ENCODE results near the gene OS9.

GRCh38 chr12:57723630-57723962, 29.7 kb downstream of the OS9 start:
- TF ChIP-seq ZBTB1 (CRISPR knock-in tag; IDR thresholded peaks at IDR 0.05; ENCODE audit: borderline replicate concordance, low read depth) (no peak), ATF3 (IDR thresholded peaks at IDR 0.05) (no peak), ATF3 (CRISPR knock-in tag; conservative IDR thresholded peaks at IDR 0.05) (no peak), CREB1 (IDR thresholded peaks at IDR 0.05) (no peak), CREB1 (CRISPR knock-in tag; IDR thresholded peaks at IDR 0.05) (no peak), EP300 (IDR thresholded peaks at IDR 0.05; ENCODE audit: low read length) (no peak), CTCF (IDR thresholded peaks at IDR 0.05 in 2 of 3, conservative IDR thresholded peaks at IDR 0.05 in 1 of 3; ENCODE audit: insufficient read depth in 2 of 3, low read depth in 1 of 3, low read length in 3 of 3) (no peak), PHF21A (IDR thresholded peaks at IDR 0.05; ENCODE audit: borderline replicate concordance, low read depth) (no peak)
